Esophagus muscularis mucosa (tissue), 3 donors: ENCODE results near the gene ULK4.

Source experiments
- CTCF ChIP-seq, 3 experiments: fragments of 200-600 bp in 2 of 3; fragments of 450-650 bp in 1 of 3; sonication (generic) in 2 of 3; IDR thresholded peaks; one replicate each; pipeline ENCODE4 v1.5.1; 2017 to 2019; ENCODE audit warnings: antibody characterized with exemption in 3 of 3, mild to moderate bottlenecking in 2 of 3, moderate library complexity in 1 of 3
- POLR2AphosphoS5 ChIP-seq, 2 donors: sonication (generic); formaldehyde crosslinking; IDR thresholded peaks; one replicate each; pipeline ENCODE4 v1.6.1; 2017; ENCODE audit warnings: antibody characterized with exemption in 2 of 2

- TF ChIP-seq CTCF (IDR thresholded peaks at IDR 0.05) (no peak), POLR2AphosphoS5 (IDR thresholded peaks at IDR 0.05) (no peak)
These were observed 726.8 kb downstream of the ULK4 start for GRCh38 chr3:41234823-41235721.
